ENCODE results near the gene CEP78. TPM values are rescaled to one million over a fixed set of nuclear protein-coding genes. Genes with fewer than 3 reads are reported as not detected.
A peak's percentile ranks its signal among the peaks of the same experiment; 100 is the strongest.

Gene CEP78
- total and polyA plus RNA-seq, 2 donors from 2014 or later, result 7.5 to 8.9 TPM

GRCh38 chr9:78325846-78326360, 90.0 kb downstream of the CEP78 start:
- intact Hi-C loops (cut with DNase I), result no loop called here
- Histone ChIP-seq H3K9me3 (ENCODE audit: control insufficient read depth in 2 of 3, insufficient read depth in 1 of 3, low read length in 3 of 3) (no peaks in the 10 kb centered on the region), H3K36me3 (ENCODE audit: control insufficient read depth in 2 of 3, insufficient read depth in 3 of 3, low read length in 3 of 3) (peaks cover 0 to 4% (median 0%) of the 10 kb centered on the region in 3 donors), H3K4me3 (ENCODE audit: low read length in 3 of 3) (no peak overlapping the region), H3K27ac (ENCODE audit: low read depth in 2 of 2, low read length in 2 of 2) (peak overlapping the region in 1 of 2 donors; percentile 1), H3K27me3 (ENCODE audit: control insufficient read depth, insufficient read depth, low read length) (no peaks in the 10 kb centered on the region), H3K9ac (ENCODE audit: low read length in 3 of 3) (no peak overlapping the region), H3K4me1 (ENCODE audit: control insufficient read depth in 2 of 3, insufficient read depth in 2 of 3, low read depth in 1 of 3, low read length in 3 of 3) (peaks cover 0 to 24% (median 4%) of the 10 kb centered on the region in 3 donors)
- FAIRE-seq (no peak), DNase-seq (no peak)
- no peak for TF ChIP-seq CTCF (IDR thresholded peaks at IDR 0.05; ENCODE audit: borderline replicate concordance, extremely low read depth, insufficient read depth)

- Histone ChIP-seq H3K27me3 (ENCODE audit: control insufficient read depth, insufficient read depth, low read length) (no peaks in the 10 kb centered on the region), H3K4me3 (ENCODE audit: low read length in 3 of 3) (no peak overlapping the region), H3K27ac (ENCODE audit: low read depth in 2 of 2, low read length in 2 of 2) (no peak overlapping the region), H3K9me3 (ENCODE audit: control insufficient read depth in 2 of 3, insufficient read depth in 1 of 3, low read length in 3 of 3) (no peaks in the 10 kb centered on the region), H3K4me1 (ENCODE audit: control insufficient read depth in 2 of 3, insufficient read depth in 2 of 3, low read depth in 1 of 3, low read length in 3 of 3) (peaks cover 0 to 24% (median 4%) of the 10 kb centered on the region in 3 donors), H3K36me3 (ENCODE audit: control insufficient read depth in 2 of 3, insufficient read depth in 3 of 3, low read length in 3 of 3) (peaks cover 0 to 4% (median 0%) of the 10 kb centered on the region in 3 donors), H3K9ac (ENCODE audit: low read length in 3 of 3) (no peak overlapping the region)
- FAIRE-seq (no peak), DNase-seq (no peak)
- no peak for TF ChIP-seq CTCF (IDR thresholded peaks at IDR 0.05; ENCODE audit: borderline replicate concordance, extremely low read depth, insufficient read depth)
- intact Hi-C loops (cut with DNase I), result no loop called here
Measured at GRCh38 chr9:78326564-78326963, 90.7 kb downstream of the CEP78 start.

Other genes starting within 250 kb of the CEP78 start
- 83.4 TPM for gene GNAQ, start 204.3 kb upstream of the CEP78 start, total RNA-seq
- 16.2 TPM for gene GNAQ, start 204.3 kb upstream of the CEP78 start, polyA plus RNA-seq (ENCODE audit: insufficient read depth, low read depth, low replicate concordance)
- gene PSAT1, start 61.0 kb downstream of the CEP78 start, total RNA-seq, result 22.4 TPM
- gene PSAT1, start 61.0 kb downstream of the CEP78 start, polyA plus RNA-seq (ENCODE audit: insufficient read depth, low read depth, low replicate concordance), result 141 TPM

Measured in kidney (tissue), 14 donors.